Muscle layer of duodenum (tissue), 2 donors: ENCODE measurements around the gene MBNL1.

ENCODE experiments used
- H3K27ac ChIP-seq: one replicate; pipeline ENCODE4 v1.7.0; 2013; ENCODE audit warnings: mild to moderate bottlenecking, low read length
- H3K27me3 ChIP-seq: one replicate; pipeline ENCODE4 v1.7.0; 2013; ENCODE audit warnings: low read depth, mild to moderate bottlenecking, control low read depth, low read length
- H3K36me3 ChIP-seq, 2 donors: one replicate each; pipeline ENCODE4 v1.7.0; 2013; ENCODE audit warnings: low read length in 2 of 2, control low read depth in 1 of 2, mild to moderate bottlenecking in 1 of 2; ENCODE audit not compliant: insufficient read depth in 2 of 2, control insufficient read depth in 1 of 2
- H3K4me1 ChIP-seq, 2 donors: one replicate each; pipeline ENCODE4 v1.7.0; 2013; ENCODE audit warnings: low read length in 2 of 2, mild to moderate bottlenecking in 2 of 2, control low read depth in 1 of 2, moderate library complexity in 1 of 2; ENCODE audit not compliant: insufficient read depth in 2 of 2, control insufficient read depth in 1 of 2
- H3K4me3 ChIP-seq, 2 donors: one replicate each; pipeline ENCODE4 v1.7.0; 2013; ENCODE audit warnings: low read length in 2 of 2, low read depth in 1 of 2, mild to moderate bottlenecking in 1 of 2
- H3K9me3 ChIP-seq, 2 donors: one replicate each; pipeline ENCODE4 v1.7.0; 2013; ENCODE audit warnings: low read length in 2 of 2, control low read depth in 1 of 2, mild to moderate bottlenecking in 1 of 2; ENCODE audit not compliant: control insufficient read depth in 1 of 2
- donor health status: healthy.

MBNL1 gene

DNA sequence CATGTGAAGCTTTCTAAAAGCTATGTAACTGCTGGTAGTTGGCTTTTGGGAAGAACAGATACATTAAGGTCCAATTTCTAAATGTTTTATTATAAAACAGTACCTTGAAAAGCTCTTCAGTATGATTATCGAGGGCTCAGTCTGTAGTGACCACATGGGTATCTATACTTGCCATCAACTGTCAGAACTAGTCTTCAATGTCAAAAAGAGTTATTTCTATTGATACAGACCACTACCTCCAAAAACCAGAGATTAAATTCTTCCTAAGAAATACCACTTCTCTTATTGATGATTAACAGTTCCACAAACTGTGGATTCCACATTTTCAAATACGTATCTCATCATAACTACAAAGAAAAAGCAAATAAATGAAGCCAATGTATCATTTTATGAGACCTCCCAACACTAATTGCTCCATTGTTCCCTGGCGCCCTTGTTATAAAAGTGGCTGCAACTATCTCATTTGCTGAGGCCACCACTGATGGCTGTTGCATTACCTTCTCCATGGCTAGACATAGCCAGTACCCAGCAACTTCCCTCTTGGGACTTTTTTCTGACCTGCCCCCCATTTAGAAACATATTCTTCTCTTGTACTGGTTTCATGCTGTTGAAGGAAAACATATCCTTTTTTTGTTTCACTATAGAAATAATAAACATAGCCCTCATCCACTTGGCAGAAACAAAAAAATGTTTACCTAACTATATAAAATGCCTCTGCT lies 33.9 kb upstream of the MBNL1 start:
- Histone ChIP-seq H3K27ac (no peak overlapping the region), H3K4me1 (peaks cover 0 to 3% of the 10 kb centered on the region in 2 donors), H3K27me3 (no peaks in the 10 kb centered on the region), H3K36me3 (no peaks in the 10 kb centered on the region), H3K9me3 (no peaks in the 10 kb centered on the region), H3K4me3 (no peak overlapping the region)

- no peaks in the 10 kb centered on the region for H3K36me3 ChIP-seq
- no peaks in the 10 kb centered on the region for H3K27me3 ChIP-seq
- peaks cover 0 to 3% of the 10 kb centered on the region in 2 donors for H3K4me1 ChIP-seq
- H3K9me3 ChIP-seq, result no peaks in the 10 kb centered on the region
- H3K27ac ChIP-seq, result no peak overlapping the region
- no peak overlapping the region for H3K4me3 ChIP-seq
Observed at GRCh38 chr3:152235709-152236298, 32.9 kb upstream of the MBNL1 start.

GRCh38 chr3:152236716-152237115 lies 32.0 kb upstream of the MBNL1 start:
- no peaks in the 10 kb centered on the region for H3K9me3 ChIP-seq
- no peak overlapping the region for H3K4me3 ChIP-seq
- no peak overlapping the region for H3K27ac ChIP-seq
- H3K4me1 ChIP-seq, result peaks cover 0 to 3% of the 10 kb centered on the region in 2 donors
- H3K27me3 ChIP-seq, result no peaks in the 10 kb centered on the region
- H3K36me3 ChIP-seq, result no peaks in the 10 kb centered on the region

DNA sequence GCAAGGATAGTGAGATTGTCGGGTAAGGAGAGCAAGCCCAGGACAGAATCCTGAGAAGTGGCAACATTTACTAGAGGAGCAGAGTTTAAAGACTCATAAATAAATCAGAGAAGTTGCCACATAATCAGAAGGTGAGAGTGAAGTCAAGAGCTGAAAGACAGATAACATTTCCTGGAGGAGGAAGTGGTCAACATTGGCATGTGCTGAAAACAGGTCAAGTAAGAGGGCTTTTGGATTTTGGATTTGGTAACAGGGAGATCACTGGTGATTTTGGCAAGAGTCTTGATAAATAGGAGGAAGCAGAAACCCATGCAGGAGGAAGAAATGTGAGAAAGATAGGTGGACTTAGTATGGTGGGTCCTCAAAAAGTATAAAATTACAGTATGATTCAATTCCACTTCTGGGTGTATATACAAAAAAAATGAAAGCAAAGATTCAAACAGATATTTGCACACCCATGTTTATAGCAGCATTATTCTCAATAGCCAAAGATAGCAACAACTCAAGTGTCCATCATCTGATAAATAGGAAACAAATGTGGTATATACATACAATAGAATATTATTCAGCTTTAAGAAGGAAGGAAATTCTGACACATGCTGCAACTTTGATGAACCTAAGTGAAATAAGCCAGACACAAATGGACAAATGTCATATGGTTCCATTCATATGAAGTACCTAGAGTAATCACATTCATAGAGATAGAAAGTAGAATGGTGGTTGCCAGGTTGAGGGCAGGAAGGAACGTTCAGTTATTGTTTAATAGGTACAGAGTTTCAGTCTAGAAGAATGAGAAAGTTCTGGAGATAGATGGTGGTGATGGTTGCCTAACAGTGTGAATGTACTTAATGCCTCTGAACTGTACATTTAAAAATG lies 27.3 kb upstream of the MBNL1 start:
- Histone ChIP-seq H3K27me3 (no peaks in the 10 kb centered on the region), H3K9me3 (no peaks in the 10 kb centered on the region), H3K36me3 (no peaks in the 10 kb centered on the region), H3K4me3 (no peak overlapping the region), H3K4me1 (peaks cover 0 to 6% of the 10 kb centered on the region in 2 donors), H3K27ac (no peak overlapping the region)

GRCh38 chr3:152243301-152243711 lies 25.4 kb upstream of the MBNL1 start:
- no peaks in the 10 kb centered on the region for H3K9me3 ChIP-seq
- H3K27ac ChIP-seq, result peak overlapping the region; percentile 20
- no peaks in the 10 kb centered on the region for H3K27me3 ChIP-seq
- H3K4me3 ChIP-seq, result peak overlapping the region in 1 of 2 donors; percentile 9
- peaks cover 0 to 6% of the 10 kb centered on the region in 2 donors for H3K4me1 ChIP-seq
- H3K36me3 ChIP-seq, result no peaks in the 10 kb centered on the region

GRCh38 chr3:152243721-152244516 lies 24.8 kb upstream of the MBNL1 start:
- no peaks in the 10 kb centered on the region for H3K9me3 ChIP-seq
- H3K36me3 ChIP-seq, result no peaks in the 10 kb centered on the region
- H3K27me3 ChIP-seq, result no peaks in the 10 kb centered on the region
- H3K27ac ChIP-seq, result peak overlapping the region; percentile 20
- peak overlapping the region in 1 of 2 donors; percentile 9 for H3K4me3 ChIP-seq
- peaks cover 0 to 6% of the 10 kb centered on the region in 2 donors for H3K4me1 ChIP-seq

GRCh38 chr3:152244517-152244888 lies 24.2 kb upstream of the MBNL1 start:
- peak overlapping the region in 1 of 2 donors; percentile 9 for H3K4me3 ChIP-seq

GRCh38 chr3:152245498-152246170 lies 23.1 kb upstream of the MBNL1 start:
- H3K27ac ChIP-seq, result peak overlapping the region; percentile 57
- peaks cover 0 to 6% of the 10 kb centered on the region in 2 donors for H3K4me1 ChIP-seq
- peak overlapping the region in 1 of 2 donors; percentile 34 for H3K4me3 ChIP-seq
- no peaks in the 10 kb centered on the region for H3K9me3 ChIP-seq
- no peaks in the 10 kb centered on the region for H3K36me3 ChIP-seq
- no peaks in the 10 kb centered on the region for H3K27me3 ChIP-seq

More at GRCh38 chr3:152244517-152244888, 24.2 kb upstream of the MBNL1 start:
- no peaks in the 10 kb centered on the region for H3K27me3 ChIP-seq
- H3K9me3 ChIP-seq, result no peaks in the 10 kb centered on the region
- H3K27ac ChIP-seq, result no peak overlapping the region
- no peaks in the 10 kb centered on the region for H3K36me3 ChIP-seq
- peaks cover 0 to 6% of the 10 kb centered on the region in 2 donors for H3K4me1 ChIP-seq

DNA sequence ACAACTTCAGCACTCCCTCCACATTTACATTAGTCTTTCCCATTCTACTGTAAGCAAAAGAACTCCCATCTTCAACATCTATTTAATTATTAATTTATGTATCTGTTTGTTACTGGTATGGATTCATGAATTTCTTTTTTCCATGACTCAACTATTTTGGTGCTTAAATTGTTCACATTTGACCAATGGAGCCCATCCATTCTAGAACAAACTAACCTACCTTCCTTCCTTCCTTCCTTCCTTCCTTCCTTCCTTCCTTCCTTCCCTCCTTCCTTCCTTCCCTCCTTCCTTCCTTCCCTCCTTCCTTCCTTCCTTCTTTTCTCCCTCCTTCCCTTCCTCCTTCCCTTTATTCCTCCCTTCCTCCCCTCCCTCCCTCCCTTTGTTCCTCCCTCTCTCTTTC lies 16.8 kb upstream of the MBNL1 start:
- H3K9me3 ChIP-seq, result no peaks in the 10 kb centered on the region
- no peaks in the 10 kb centered on the region for H3K36me3 ChIP-seq
- H3K27ac ChIP-seq, result no peak overlapping the region
- H3K4me3 ChIP-seq, result no peak overlapping the region
- H3K27me3 ChIP-seq, result no peaks in the 10 kb centered on the region
- H3K4me1 ChIP-seq, result no peaks in the 10 kb centered on the region

GRCh38 chr3:152252755-152253154 lies 16.0 kb upstream of the MBNL1 start:
- no peaks in the 10 kb centered on the region for H3K27me3 ChIP-seq
- no peak overlapping the region for H3K4me3 ChIP-seq
- H3K4me1 ChIP-seq, result no peaks in the 10 kb centered on the region
- H3K9me3 ChIP-seq, result no peaks in the 10 kb centered on the region
- H3K27ac ChIP-seq, result no peak overlapping the region
- no peaks in the 10 kb centered on the region for H3K36me3 ChIP-seq
